Renal cortical epithelial cell (primary cell): ENCODE measurements around the gene ERCC6L2. TPM values are rescaled to one million over a fixed set of nuclear protein-coding genes. Genes with fewer than 3 reads are reported as not detected.

Experiments used
- DNase-seq: peaks from one replicate; pipeline ENCODE4 v3.0.0-alpha.2; 2011; ENCODE audit warnings: low read depth
- total RNA-seq: library from RNA; depleted of rRNA; stranded (reverse); fragments of >200 nt; gene quantifications from 2 replicates; pipeline ENCODE4 v1.2.3, GENCODE V29; 2014

Gene ERCC6L2
- total RNA-seq, 1 donor from 2014 or later, result 146 TPM

- no peak for DNase-seq
These were observed 13.1 kb upstream of the ERCC6L2 start for GRCh38 chr9:95862343-95862742.

GRCh38 chr9:95864852-95865580, 10.5 kb upstream of the ERCC6L2 start:
- no peak for DNase-seq

- no peak for DNase-seq
These were observed 5.1 kb upstream of the ERCC6L2 start for GRCh38 chr9:95870352-95870751.

GRCh38 chr9:95870906-95871305, 4.6 kb upstream of the ERCC6L2 start:
- no peak for DNase-seq

GRCh38 chr9:95874303-95874988, 1.0 kb upstream of the ERCC6L2 start:
- peak; percentile 27 for DNase-seq

- DNase-seq, result no peak
These were observed 544 bp upstream of the ERCC6L2 start for GRCh38 chr9:95874989-95875304.

- DNase-seq, result no peak
These were observed 600 bp downstream of the ERCC6L2 start for GRCh38 chr9:95876138-95876444.

- no peak for DNase-seq
These were observed 1.1 kb downstream of the ERCC6L2 start for GRCh38 chr9:95876595-95876994.

- no peak for DNase-seq
These were observed 2.5 kb downstream of the ERCC6L2 start for GRCh38 chr9:95877984-95878383.

GRCh38 chr9:95879591-95879990, 4.1 kb downstream of the ERCC6L2 start:
- no peak for DNase-seq

GRCh38 chr9:95880021-95880690, 4.7 kb downstream of the ERCC6L2 start:
- peak; percentile 16 for DNase-seq

GRCh38 chr9:95887926-95888497, 12.5 kb downstream of the ERCC6L2 start:
- no peak for DNase-seq

GRCh38 chr9:95890594-95890993, 15.1 kb downstream of the ERCC6L2 start:
- DNase-seq, result no peak

- DNase-seq, result no peak
These were observed 15.7 kb downstream of the ERCC6L2 start for GRCh38 chr9:95891067-95891671.

GRCh38 chr9:95892690-95893089, 17.2 kb downstream of the ERCC6L2 start:
- DNase-seq, result no peak

- no peak for DNase-seq
These were observed 21.1 kb downstream of the ERCC6L2 start for GRCh38 chr9:95896580-95896979.

- DNase-seq, result peak; percentile 9
These were observed 26.0 kb downstream of the ERCC6L2 start for GRCh38 chr9:95901506-95901905.

GRCh38 chr9:95903398-95903797, 27.9 kb downstream of the ERCC6L2 start:
- no peak for DNase-seq

GRCh38 chr9:95907794-95908193, 32.3 kb downstream of the ERCC6L2 start:
- DNase-seq, result no peak

GRCh38 chr9:95910023-95910707, 34.7 kb downstream of the ERCC6L2 start:
- no peak for DNase-seq

- DNase-seq, result no peak
These were observed 35.4 kb downstream of the ERCC6L2 start for GRCh38 chr9:95910770-95911340.

- no peak for DNase-seq
These were observed 37.3 kb downstream of the ERCC6L2 start for GRCh38 chr9:95912773-95913172.
